ENCODE results near the gene IQCF2.

GRCh38 chr3:51817375-51817774, 44.0 kb upstream of the IQCF2 start:
- TF ChIP-seq CTCF (IDR thresholded peaks at IDR 0.05) (no peak), POLR2A (IDR thresholded peaks at IDR 0.05) (no peak)
